ENCODE measurements around the gene GPSM1. TPM values are rescaled to one million over a fixed set of nuclear protein-coding genes. Genes with fewer than 3 reads are reported as not detected.

The GPSM1 gene
- total and polyA plus RNA-seq, 7 donors, result 2.3 to 16.1 (median 5.0) TPM

DNA sequence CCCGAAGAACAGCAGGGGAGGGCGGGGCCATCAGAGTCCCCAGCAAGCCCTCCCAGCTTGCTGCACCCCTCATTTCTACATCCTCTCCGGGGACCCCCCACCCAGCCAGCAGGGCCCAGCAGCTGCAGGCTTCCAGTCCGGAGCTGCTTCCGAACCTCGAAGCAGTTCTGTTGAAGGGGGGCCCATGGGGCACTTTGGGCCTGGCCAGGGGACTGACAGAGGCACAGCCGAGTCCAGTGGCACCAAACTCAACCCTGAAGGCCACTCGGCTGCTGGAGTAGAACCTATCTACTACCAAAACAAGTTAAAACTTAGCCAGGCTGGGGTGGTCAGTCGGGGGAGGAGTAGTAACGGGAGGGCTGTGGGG, 15.3 kb upstream of the GPSM1 start:
- DNase-seq, result no peak
- intact Hi-C loops (cut with DNase I), result loop anchor here (1.0 kb wide), 1 partner anchor 51 kb away; the partner anchor contains the start of gene DNLZ
- WGBS, 2 donors, result 47 to 54% methylated on average over 10 of the region's 10 CpGs
- TF ChIP-seq, protein P1, sequence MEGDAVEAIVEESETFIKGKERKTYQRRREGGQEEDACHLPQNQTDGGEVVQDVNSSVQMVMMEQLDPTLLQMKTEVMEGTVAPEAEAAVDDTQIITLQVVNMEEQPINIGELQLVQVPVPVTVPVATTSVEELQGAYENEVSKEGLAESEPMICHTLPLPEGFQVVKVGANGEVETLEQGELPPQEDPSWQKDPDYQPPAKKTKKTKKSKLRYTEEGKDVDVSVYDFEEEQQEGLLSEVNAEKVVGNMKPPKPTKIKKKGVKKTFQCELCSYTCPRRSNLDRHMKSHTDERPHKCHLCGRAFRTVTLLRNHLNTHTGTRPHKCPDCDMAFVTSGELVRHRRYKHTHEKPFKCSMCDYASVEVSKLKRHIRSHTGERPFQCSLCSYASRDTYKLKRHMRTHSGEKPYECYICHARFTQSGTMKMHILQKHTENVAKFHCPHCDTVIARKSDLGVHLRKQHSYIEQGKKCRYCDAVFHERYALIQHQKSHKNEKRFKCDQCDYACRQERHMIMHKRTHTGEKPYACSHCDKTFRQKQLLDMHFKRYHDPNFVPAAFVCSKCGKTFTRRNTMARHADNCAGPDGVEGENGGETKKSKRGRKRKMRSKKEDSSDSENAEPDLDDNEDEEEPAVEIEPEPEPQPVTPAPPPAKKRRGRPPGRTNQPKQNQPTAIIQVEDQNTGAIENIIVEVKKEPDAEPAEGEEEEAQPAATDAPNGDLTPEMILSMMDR (IDR thresholded peaks at IDR 0.05), result no peak
- TF ChIP-seq POLR2AphosphoS5 (IDR thresholded peaks at IDR 0.05) (no peak), POLR2A (IDR thresholded peaks at IDR 0.05) (no peak), EP300 (IDR thresholded peaks at IDR 0.05) (no peak)
- Histone ChIP-seq H3K9me3 (no peaks in the 10 kb centered on the region), H3K4me1 (no peaks in the 10 kb centered on the region), H3K27me3 (peaks cover 11 to 54% (median 25%) of the 10 kb centered on the region in 3 donors), H3K4me3 (no peak overlapping the region), H3K36me3 (no peaks in the 10 kb centered on the region), H3K27ac (no peak overlapping the region)

DNA sequence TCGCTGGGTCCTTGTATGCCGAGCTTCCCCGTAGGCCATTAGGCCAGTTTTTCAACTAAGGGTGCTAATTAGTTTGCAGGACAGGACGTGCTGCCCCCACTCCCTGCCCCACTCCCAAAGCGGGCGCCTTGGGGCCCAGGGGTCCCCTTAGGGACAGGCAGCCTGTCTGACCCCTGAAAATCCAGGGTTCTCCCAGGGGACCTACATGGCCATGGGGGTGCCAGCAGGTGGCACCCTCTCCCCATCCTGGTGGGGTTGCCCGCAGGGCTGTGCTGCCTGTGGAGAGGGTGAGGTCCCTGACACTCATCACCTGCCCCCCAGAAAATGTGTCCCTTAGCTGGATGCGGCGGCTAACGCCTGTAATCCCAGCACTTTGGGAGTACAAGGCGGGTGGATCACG, 14.9 kb upstream of the GPSM1 start:
- Histone ChIP-seq H3K9me3 (no peaks in the 10 kb centered on the region), H3K36me3 (no peaks in the 10 kb centered on the region), H3K27me3 (peaks cover 11 to 50% (median 25%) of the 10 kb centered on the region in 3 donors), H3K4me3 (no peak overlapping the region), H3K4me1 (no peaks in the 10 kb centered on the region), H3K27ac (no peak overlapping the region)
- no peak for TF ChIP-seq POLR2AphosphoS5 (IDR thresholded peaks at IDR 0.05)
- no peak for TF ChIP-seq POLR2A (IDR thresholded peaks at IDR 0.05)
- TF ChIP-seq, protein P1 (IDR thresholded peaks at IDR 0.05), result peak; percentile 20 to 57 (median 48)
- no peak for DNase-seq
- intact Hi-C loops (cut with DNase I), result loop anchor here (1.0 kb wide), 1 partner anchor 51 kb away; the partner anchor contains the start of gene DNLZ
- WGBS, 2 donors, result 58 to 67% methylated on average over 12 of the region's 12 CpGs

DNA sequence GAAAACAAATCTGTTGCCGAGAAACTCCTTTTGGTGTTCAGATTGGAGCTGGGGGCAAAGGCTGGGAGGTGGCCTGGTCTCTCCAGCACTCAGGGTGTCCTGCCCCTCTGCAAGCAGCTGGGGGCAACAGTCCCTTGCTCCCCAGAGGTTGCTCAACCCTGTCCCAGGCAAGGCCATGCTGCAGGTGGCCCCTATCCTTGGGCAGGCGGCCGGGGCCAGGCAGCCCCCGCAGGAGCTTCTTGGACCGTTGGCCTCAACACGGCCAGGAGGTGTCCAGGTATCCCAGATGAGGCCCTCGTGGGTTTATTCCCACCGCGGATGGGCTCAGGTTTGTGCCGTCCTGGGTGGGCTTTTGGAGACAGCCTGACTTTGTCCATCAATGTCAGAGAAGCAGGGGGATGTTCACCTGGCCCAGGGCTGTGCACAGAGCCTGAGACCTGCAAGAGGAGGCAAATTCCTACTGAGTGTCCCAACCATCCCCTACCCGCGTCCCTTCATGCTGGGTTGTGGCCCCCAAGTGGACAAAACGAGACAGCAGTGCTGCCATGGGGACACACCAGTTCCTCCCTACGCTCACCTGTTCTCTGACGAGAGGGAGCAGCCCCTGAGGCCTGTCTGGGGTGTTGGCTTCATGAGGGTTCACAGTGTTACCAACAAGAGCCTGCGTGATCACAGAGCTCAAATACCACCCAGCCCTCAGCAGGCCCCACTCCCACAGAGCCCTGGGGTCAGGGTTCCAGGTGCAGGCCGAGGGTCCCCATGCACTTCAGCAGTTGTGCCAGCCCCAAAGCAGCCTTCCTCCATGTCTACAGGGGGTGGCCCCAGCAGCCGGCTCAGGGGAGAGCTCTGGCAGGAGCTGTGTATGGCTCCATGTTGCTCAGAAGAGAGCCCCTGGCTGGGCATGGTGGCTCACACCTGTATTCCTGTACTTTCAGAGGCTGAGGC, 14.0 kb upstream of the GPSM1 start:
- H3K36me3 ChIP-seq, result no peaks in the 10 kb centered on the region
- no peak overlapping the region for H3K4me3 ChIP-seq
- intact Hi-C loops (cut with DNase I), result no loop called here
- peaks cover 11 to 43% (median 25%) of the 10 kb centered on the region in 3 donors for H3K27me3 ChIP-seq
- TF ChIP-seq EP300 (IDR thresholded peaks at IDR 0.05) (no peak), POLR2A (IDR thresholded peaks at IDR 0.05) (no peak), POLR2AphosphoS5 (IDR thresholded peaks at IDR 0.05) (no peak)
- TF ChIP-seq, protein P1 (IDR thresholded peaks at IDR 0.05), result no peak
- H3K27ac ChIP-seq, result no peak overlapping the region
- DNase-seq, result no peak
- H3K4me1 ChIP-seq, result no peaks in the 10 kb centered on the region
- no peaks in the 10 kb centered on the region for H3K9me3 ChIP-seq
- WGBS, 2 donors, result 86% methylated on average over 18 of the region's 18 CpGs

DNA sequence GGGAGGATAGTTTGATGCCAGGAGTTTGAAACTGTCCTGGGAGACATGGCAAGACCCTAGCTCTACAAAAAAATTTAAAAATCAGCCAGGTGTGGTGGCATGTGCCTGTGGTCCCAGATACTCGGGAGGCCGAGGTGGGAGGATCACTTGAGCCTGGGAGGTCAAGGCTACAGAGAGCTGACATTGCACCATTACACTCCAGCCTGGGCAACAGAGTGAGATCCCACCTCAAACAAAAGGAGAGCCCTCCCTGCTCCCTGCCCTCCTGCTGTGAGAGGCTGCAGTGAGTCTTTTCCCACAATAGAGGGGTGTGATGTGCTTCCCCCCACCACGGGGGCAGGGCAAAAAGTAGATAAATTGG, 13.3 kb upstream of the GPSM1 start:
- Histone ChIP-seq H3K4me3 (no peak overlapping the region), H3K27me3 (peaks cover 11 to 36% (median 23%) of the 10 kb centered on the region in 3 donors)
- 78 to 93% methylated on average over 3 of the region's 3 CpGs for WGBS, 2 donors

More for the DNA sequence above, 13.3 kb upstream of the GPSM1 start:
- H3K9me3 ChIP-seq, result no peaks in the 10 kb centered on the region
- no peaks in the 10 kb centered on the region for H3K4me1 ChIP-seq
- H3K36me3 ChIP-seq, result no peaks in the 10 kb centered on the region
- no peak for DNase-seq
- intact Hi-C loops (cut with DNase I), result no loop called here
- TF ChIP-seq POLR2A (IDR thresholded peaks at IDR 0.05), result no peak
- TF ChIP-seq, protein P1 (IDR thresholded peaks at IDR 0.05), result no peak
- no peak for TF ChIP-seq POLR2AphosphoS5 (IDR thresholded peaks at IDR 0.05)
- no peak for TF ChIP-seq EP300 (IDR thresholded peaks at IDR 0.05)
- H3K27ac ChIP-seq, result no peak overlapping the region

All from sigmoid colon (tissue), 7 donors.